Muscle layer of colon (tissue), 2 donors: ENCODE results near the gene AGTR1.

Source experiments
- H3K27ac ChIP-seq: one replicate; pipeline ENCODE4 v1.7.0; 2013; ENCODE audit warnings: low read depth, mild to moderate bottlenecking, low read length, moderate library complexity
- H3K27me3 ChIP-seq, 2 donors: one replicate each; pipeline ENCODE4 v1.7.0; 2013; ENCODE audit warnings: low read length in 2 of 2, mild to moderate bottlenecking in 2 of 2; ENCODE audit not compliant: insufficient read depth in 2 of 2, control insufficient read depth in 1 of 2
- H3K36me3 ChIP-seq: one replicate; pipeline ENCODE4 v1.7.0; 2013; ENCODE audit warnings: mild to moderate bottlenecking, low read length; ENCODE audit not compliant: insufficient read depth
- H3K4me1 ChIP-seq: one replicate; pipeline ENCODE4 v1.7.0; 2013; ENCODE audit warnings: mild to moderate bottlenecking, low read length; ENCODE audit not compliant: insufficient read depth
- H3K4me3 ChIP-seq, 2 donors: one replicate each; pipeline ENCODE4 v1.7.0; 2013; ENCODE audit warnings: low read length in 2 of 2, low read depth in 1 of 2, mild to moderate bottlenecking in 1 of 2, moderate library complexity in 1 of 2
- H3K9ac ChIP-seq: one replicate; pipeline ENCODE4 v1.7.0; 2013; ENCODE audit warnings: low read length
- H3K9me3 ChIP-seq: one replicate; pipeline ENCODE4 v1.7.0; 2013; ENCODE audit warnings: mild to moderate bottlenecking, low read length
- donor health status: abdominal sarcoma.
- donor health status: Adenocarcinoma of cecum.

AGTR1 gene

GRCh38 chr3:148720873-148721272 lies 23.2 kb downstream of the AGTR1 start:
- Histone ChIP-seq H3K36me3 (no peaks in the 10 kb centered on the region), H3K9ac (no peak overlapping the region), H3K27me3 (no peaks in the 10 kb centered on the region), H3K9me3 (no peaks in the 10 kb centered on the region), H3K4me3 (no peak overlapping the region), H3K27ac (no peak overlapping the region), H3K4me1 (peaks cover 35% of the 10 kb centered on the region)

GRCh38 chr3:148723631-148724030 lies 25.9 kb downstream of the AGTR1 start:
- Histone ChIP-seq H3K27ac (no peak overlapping the region), H3K36me3 (no peaks in the 10 kb centered on the region), H3K4me1 (peaks cover 39% of the 10 kb centered on the region)

GRCh38 chr3:148727231-148727630 lies 29.5 kb downstream of the AGTR1 start:
- H3K36me3 ChIP-seq, result no peaks in the 10 kb centered on the region
- peaks cover 43% of the 10 kb centered on the region for H3K4me1 ChIP-seq
- no peaks in the 10 kb centered on the region for H3K9me3 ChIP-seq
- no peak overlapping the region for H3K4me3 ChIP-seq
- H3K27me3 ChIP-seq, result no peaks in the 10 kb centered on the region
- H3K9ac ChIP-seq, result no peak overlapping the region
- no peak overlapping the region for H3K27ac ChIP-seq

More at GRCh38 chr3:148723631-148724030, 25.9 kb downstream of the AGTR1 start:
- H3K9me3 ChIP-seq, result no peaks in the 10 kb centered on the region
- H3K4me3 ChIP-seq, result no peak overlapping the region
- no peaks in the 10 kb centered on the region for H3K27me3 ChIP-seq
- no peak overlapping the region for H3K9ac ChIP-seq

GRCh38 chr3:148728753-148729152 lies 31.1 kb downstream of the AGTR1 start:
- peaks cover 39% of the 10 kb centered on the region for H3K4me1 ChIP-seq
- no peaks in the 10 kb centered on the region for H3K36me3 ChIP-seq
- H3K4me3 ChIP-seq, result no peak overlapping the region
- no peaks in the 10 kb centered on the region for H3K27me3 ChIP-seq
- H3K9ac ChIP-seq, result no peak overlapping the region
- no peaks in the 10 kb centered on the region for H3K9me3 ChIP-seq
- H3K27ac ChIP-seq, result no peak overlapping the region

- Histone ChIP-seq H3K27me3 (no peaks in the 10 kb centered on the region), H3K9ac (no peak overlapping the region), H3K27ac (no peak overlapping the region), H3K4me1 (peaks cover 39% of the 10 kb centered on the region), H3K9me3 (no peaks in the 10 kb centered on the region), H3K36me3 (no peaks in the 10 kb centered on the region), H3K4me3 (no peak overlapping the region)
Observed at GRCh38 chr3:148729476-148730055, 31.9 kb downstream of the AGTR1 start.

GRCh38 chr3:148730676-148731075 lies 33.0 kb downstream of the AGTR1 start:
- H3K27ac ChIP-seq, result no peak overlapping the region
- H3K36me3 ChIP-seq, result no peaks in the 10 kb centered on the region
- H3K4me3 ChIP-seq, result no peak overlapping the region
- H3K4me1 ChIP-seq, result peaks cover 50% of the 10 kb centered on the region
- no peaks in the 10 kb centered on the region for H3K9me3 ChIP-seq
- H3K27me3 ChIP-seq, result no peaks in the 10 kb centered on the region
- no peak overlapping the region for H3K9ac ChIP-seq

GRCh38 chr3:148735597-148735996 lies 37.9 kb downstream of the AGTR1 start:
- Histone ChIP-seq H3K9ac (no peak overlapping the region), H3K27ac (no peak overlapping the region), H3K36me3 (no peaks in the 10 kb centered on the region), H3K4me1 (peaks cover 30% of the 10 kb centered on the region), H3K9me3 (no peaks in the 10 kb centered on the region), H3K4me3 (no peak overlapping the region), H3K27me3 (no peaks in the 10 kb centered on the region)

- peaks cover 30% of the 10 kb centered on the region for H3K4me1 ChIP-seq
- H3K27me3 ChIP-seq, result no peaks in the 10 kb centered on the region
- H3K36me3 ChIP-seq, result peaks cover under 1% of the 10 kb centered on the region
- no peak overlapping the region for H3K9ac ChIP-seq
- H3K27ac ChIP-seq, result no peak overlapping the region
- no peaks in the 10 kb centered on the region for H3K9me3 ChIP-seq
- no peak overlapping the region for H3K4me3 ChIP-seq
Observed at GRCh38 chr3:148736086-148736485, 38.4 kb downstream of the AGTR1 start.

- peaks cover 27% of the 10 kb centered on the region for H3K4me1 ChIP-seq
- peaks cover 8% of the 10 kb centered on the region for H3K36me3 ChIP-seq
- no peaks in the 10 kb centered on the region for H3K27me3 ChIP-seq
- no peak overlapping the region for H3K4me3 ChIP-seq
- H3K9ac ChIP-seq, result no peak overlapping the region
- H3K9me3 ChIP-seq, result no peaks in the 10 kb centered on the region
- no peak overlapping the region for H3K27ac ChIP-seq
Observed at GRCh38 chr3:148737104-148737530, 39.4 kb downstream of the AGTR1 start.

GRCh38 chr3:148739720-148740119 lies 42.0 kb downstream of the AGTR1 start:
- H3K4me3 ChIP-seq, result no peak overlapping the region
- peaks cover 8% of the 10 kb centered on the region for H3K36me3 ChIP-seq
- no peaks in the 10 kb centered on the region for H3K27me3 ChIP-seq
- H3K4me1 ChIP-seq, result peaks cover 22% of the 10 kb centered on the region
- H3K9ac ChIP-seq, result no peak overlapping the region
- H3K27ac ChIP-seq, result no peak overlapping the region
- no peaks in the 10 kb centered on the region for H3K9me3 ChIP-seq

GRCh38 chr3:148740291-148740690 lies 42.6 kb downstream of the AGTR1 start:
- Histone ChIP-seq H3K4me3 (no peak overlapping the region), H3K9me3 (no peaks in the 10 kb centered on the region), H3K36me3 (peaks cover 8% of the 10 kb centered on the region), H3K27ac (no peak overlapping the region), H3K4me1 (peaks cover 16% of the 10 kb centered on the region), H3K27me3 (no peaks in the 10 kb centered on the region), H3K9ac (no peak overlapping the region)

- no peak overlapping the region for H3K4me3 ChIP-seq
- no peak overlapping the region for H3K27ac ChIP-seq
- H3K9me3 ChIP-seq, result no peaks in the 10 kb centered on the region
- no peak overlapping the region for H3K9ac ChIP-seq
- H3K4me1 ChIP-seq, result peaks cover 11% of the 10 kb centered on the region
- peaks cover 8% of the 10 kb centered on the region for H3K36me3 ChIP-seq
- H3K27me3 ChIP-seq, result no peaks in the 10 kb centered on the region
Observed at GRCh38 chr3:148741219-148741618, 43.5 kb downstream of the AGTR1 start.
